HFFc6 (cell line): ENCODE data around the gene PIK3AP1. TPM values are rescaled to one million over a fixed set of nuclear protein-coding genes. Genes with fewer than 3 reads are reported as not detected.
"Not testable (repeated sequence)": the region's sequence is repeated elsewhere in the genome, so short reads cannot be mapped to it uniquely, and the experiment has no call there.

Experiments
- DNase-seq: peaks from one replicate; pipeline ENCODE4 v3.0.0-alpha.2; 2018
- H3K27ac Mint-ChIP-seq: 2 replicates; pipeline ENCODE4 v1.8.0; 2020; ENCODE audit warnings: mild to moderate bottlenecking, mixed read lengths
- H3K27me3 Mint-ChIP-seq: 2 replicates; pipeline ENCODE4 v1.8.0; 2021; ENCODE audit warnings: mild to moderate bottlenecking, moderate library complexity, mixed read lengths; ENCODE audit not compliant: insufficient read depth
- H3K36me3 Mint-ChIP-seq: 2 replicates; pipeline ENCODE4 v1.8.0; 2021; ENCODE audit warnings: low read depth, mixed read lengths
- H3K4me1 Mint-ChIP-seq: 2 replicates; pipeline ENCODE4 v1.8.0; 2020; ENCODE audit warnings: low read depth, mixed read lengths
- H3K4me3 Mint-ChIP-seq: 2 replicates; pipeline ENCODE4 v1.8.0; 2020; ENCODE audit warnings: mild to moderate bottlenecking, moderate library complexity, mixed read lengths
- H3K9me3 Mint-ChIP-seq: 2 replicates; pipeline ENCODE4 v1.8.0; 2020; ENCODE audit warnings: mild to moderate bottlenecking, mixed read lengths
- total RNA-seq, 6 experiments: library from RNA; stranded (reverse); fragmentation: NEBNext Ultra II Directional; extraction: Animal tissue kit (Norgen Biotek cat#: 25700); gene quantifications; 2 replicates in 1 of 6; 3 replicates in 5 of 6; pipeline ENCODE4 v1.2.3, GENCODE V29; 2021
- TF ChIP-seq, protein P1 (sequence below): fragments of 200-600 bp; sonication (generic); IDR thresholded peaks from 2 replicates; pipeline ENCODE4 v1.5.0; 2021; ENCODE audit warnings: antibody characterized with exemption, mild to moderate bottlenecking

The PIK3AP1 gene
- total RNA-seq, 6 experiments from 2014 or later = 0.05 TPM; not detected in 3

DNA sequence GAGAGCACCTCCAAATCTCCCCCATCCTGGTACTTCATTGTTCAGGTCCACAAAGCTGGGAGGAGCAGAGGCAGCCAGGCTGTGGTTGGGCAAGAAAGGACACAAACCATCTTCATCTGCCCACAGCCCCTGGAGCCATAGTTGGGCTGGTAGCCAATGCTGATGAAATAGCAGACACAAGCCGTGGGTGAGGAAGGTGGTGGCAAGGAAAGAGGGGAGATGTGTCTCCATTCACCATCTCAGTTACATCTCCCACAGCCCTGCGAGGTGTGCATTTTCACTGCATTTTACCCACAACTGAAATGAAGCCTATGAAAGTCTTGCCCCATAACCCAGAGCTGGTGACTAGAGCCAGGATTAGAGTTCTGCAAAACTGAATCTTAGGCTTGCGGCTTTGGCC lies 35.0 kb downstream of the PIK3AP1 start:
- H3K36me3 Mint-ChIP-seq = peaks cover 9% of the 10 kb centered on the region; the same call in 1 of the 2 replicates
- no peaks in the 10 kb centered on the region; the same call in 1 of the 2 replicates for H3K9me3 Mint-ChIP-seq
- TF ChIP-seq, protein P1, sequence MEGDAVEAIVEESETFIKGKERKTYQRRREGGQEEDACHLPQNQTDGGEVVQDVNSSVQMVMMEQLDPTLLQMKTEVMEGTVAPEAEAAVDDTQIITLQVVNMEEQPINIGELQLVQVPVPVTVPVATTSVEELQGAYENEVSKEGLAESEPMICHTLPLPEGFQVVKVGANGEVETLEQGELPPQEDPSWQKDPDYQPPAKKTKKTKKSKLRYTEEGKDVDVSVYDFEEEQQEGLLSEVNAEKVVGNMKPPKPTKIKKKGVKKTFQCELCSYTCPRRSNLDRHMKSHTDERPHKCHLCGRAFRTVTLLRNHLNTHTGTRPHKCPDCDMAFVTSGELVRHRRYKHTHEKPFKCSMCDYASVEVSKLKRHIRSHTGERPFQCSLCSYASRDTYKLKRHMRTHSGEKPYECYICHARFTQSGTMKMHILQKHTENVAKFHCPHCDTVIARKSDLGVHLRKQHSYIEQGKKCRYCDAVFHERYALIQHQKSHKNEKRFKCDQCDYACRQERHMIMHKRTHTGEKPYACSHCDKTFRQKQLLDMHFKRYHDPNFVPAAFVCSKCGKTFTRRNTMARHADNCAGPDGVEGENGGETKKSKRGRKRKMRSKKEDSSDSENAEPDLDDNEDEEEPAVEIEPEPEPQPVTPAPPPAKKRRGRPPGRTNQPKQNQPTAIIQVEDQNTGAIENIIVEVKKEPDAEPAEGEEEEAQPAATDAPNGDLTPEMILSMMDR = no peak
- H3K27ac Mint-ChIP-seq = no peak overlapping the region
- no peak for DNase-seq
- H3K27me3 Mint-ChIP-seq = peaks cover 11% of the 10 kb centered on the region
- H3K4me1 Mint-ChIP-seq = peaks cover 28% of the 10 kb centered on the region
- H3K4me3 Mint-ChIP-seq = no peak overlapping the region

DNA sequence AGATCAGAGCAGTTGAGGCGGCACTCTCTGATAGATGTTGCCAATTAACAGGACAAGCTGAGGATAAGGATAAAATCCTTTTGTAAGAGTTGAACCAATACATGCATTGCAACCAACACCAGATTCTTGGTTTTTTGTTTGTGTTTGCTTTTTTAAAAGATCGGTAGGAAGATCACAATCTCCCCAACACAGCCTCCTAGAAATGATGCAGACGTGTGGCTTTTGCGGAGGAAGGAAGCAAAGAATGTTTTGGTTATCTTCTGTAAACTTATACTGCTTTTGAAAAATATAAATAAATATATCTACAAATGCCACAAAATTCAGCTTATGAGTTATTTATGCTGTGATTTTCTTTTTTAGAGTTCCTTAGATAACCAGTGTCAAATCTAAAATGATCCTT lies 35.5 kb downstream of the PIK3AP1 start:
- H3K4me1 Mint-ChIP-seq = peaks cover 28% of the 10 kb centered on the region
- TF ChIP-seq, protein P1 = no peak
- DNase-seq = no peak

DNA sequence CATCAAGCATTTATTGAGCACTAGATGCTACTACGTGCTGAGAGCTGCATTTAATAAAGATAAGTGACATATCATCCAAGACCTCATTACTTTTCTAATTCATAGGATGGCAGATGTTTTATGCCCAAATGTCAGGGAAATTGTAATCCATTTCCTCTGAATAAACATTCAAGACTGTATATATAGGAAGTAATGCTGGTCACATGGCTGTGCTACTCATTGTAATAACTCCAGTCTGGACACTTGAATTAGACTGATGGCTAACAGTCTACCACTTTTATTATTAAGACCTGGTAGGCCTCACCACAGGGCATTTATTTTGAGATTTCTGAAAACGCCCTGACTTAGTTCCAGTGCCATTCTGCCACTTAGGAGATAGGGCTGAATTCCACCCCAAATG lies 36.6 kb downstream of the PIK3AP1 start:
- TF ChIP-seq, protein P1 = no peak
- DNase-seq = no peak
- peaks cover 10% of the 10 kb centered on the region; the same call in 1 of the 2 replicates for H3K36me3 Mint-ChIP-seq
- H3K4me3 Mint-ChIP-seq = peak overlapping the region; percentile 11; the same call in 1 of the 2 replicates
- H3K27me3 Mint-ChIP-seq = peaks cover 17% of the 10 kb centered on the region
- H3K4me1 Mint-ChIP-seq = peaks cover 28% of the 10 kb centered on the region
- H3K27ac Mint-ChIP-seq = peak overlapping the region; percentile 47; the same call in 1 of the 2 replicates
- no peaks in the 10 kb centered on the region; the same call in 1 of the 2 replicates for H3K9me3 Mint-ChIP-seq

More for the DNA sequence above, 35.5 kb downstream of the PIK3AP1 start:
- H3K27ac Mint-ChIP-seq = no peak overlapping the region
- peaks cover 10% of the 10 kb centered on the region; the same call in 1 of the 2 replicates for H3K36me3 Mint-ChIP-seq
- no peaks in the 10 kb centered on the region; the same call in 1 of the 2 replicates for H3K9me3 Mint-ChIP-seq
- H3K27me3 Mint-ChIP-seq = peaks cover 11% of the 10 kb centered on the region
- no peak overlapping the region for H3K4me3 Mint-ChIP-seq

DNA sequence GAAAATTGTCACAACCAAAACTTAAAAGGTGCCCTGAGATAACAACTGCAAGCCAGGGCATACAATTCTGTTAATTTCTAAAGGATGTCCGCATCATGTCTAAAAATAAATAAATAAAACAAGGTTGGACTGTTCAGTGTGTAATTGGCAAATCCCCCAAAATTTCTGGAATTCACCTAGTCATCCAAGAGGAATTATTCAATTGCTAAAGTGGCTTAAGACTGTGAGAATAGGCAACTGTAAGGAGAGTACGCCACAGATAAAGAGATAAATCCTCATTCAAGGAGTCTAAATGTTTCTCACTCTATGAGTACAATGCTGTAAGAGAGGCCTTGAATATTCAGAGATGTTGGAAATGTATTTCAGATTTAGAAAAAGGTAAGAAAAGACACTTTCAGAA lies 37.2 kb downstream of the PIK3AP1 start:
- TF ChIP-seq, protein P1 = no peak
- peaks cover 28% of the 10 kb centered on the region for H3K4me1 Mint-ChIP-seq
- peaks cover 17% of the 10 kb centered on the region for H3K27me3 Mint-ChIP-seq
- peak overlapping the region; percentile 47 for H3K27ac Mint-ChIP-seq
- peak overlapping the region; percentile 11 for H3K4me3 Mint-ChIP-seq
- no peaks in the 10 kb centered on the region; the same call in 1 of the 2 replicates for H3K9me3 Mint-ChIP-seq
- H3K36me3 Mint-ChIP-seq = peaks cover 10% of the 10 kb centered on the region; the same call in 1 of the 2 replicates
- peak; percentile 85 for DNase-seq

DNA sequence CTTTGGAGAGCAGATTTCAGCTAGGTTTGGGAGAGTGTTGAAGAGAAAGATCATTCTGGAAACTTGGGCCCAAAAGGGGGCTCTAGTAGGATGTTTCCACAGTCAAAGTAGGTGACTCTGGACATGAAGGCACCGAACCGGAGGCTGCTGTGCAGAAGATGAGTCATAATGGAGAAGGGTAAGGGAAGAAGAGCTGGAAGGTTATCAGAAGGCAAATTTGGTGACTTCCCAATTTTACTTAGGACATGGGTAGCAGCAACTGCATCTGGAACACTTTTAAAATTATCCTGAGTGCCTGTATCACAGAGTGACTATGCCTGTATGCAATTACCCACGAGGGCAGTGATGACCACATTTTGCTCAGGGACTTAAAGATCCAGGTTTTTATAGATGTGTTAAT lies 38.8 kb downstream of the PIK3AP1 start:
- Mint-ChIP-seq H3K27ac (no peak overlapping the region), H3K27me3 (peaks cover 21% of the 10 kb centered on the region), H3K4me1 (peaks cover 28% of the 10 kb centered on the region), H3K9me3 (no peaks in the 10 kb centered on the region; the same call in 1 of the 2 replicates), H3K4me3 (no peak overlapping the region), H3K36me3 (peaks cover 10% of the 10 kb centered on the region; the same call in 1 of the 2 replicates)
- TF ChIP-seq, protein P1 = no peak
- no peak for DNase-seq

DNA sequence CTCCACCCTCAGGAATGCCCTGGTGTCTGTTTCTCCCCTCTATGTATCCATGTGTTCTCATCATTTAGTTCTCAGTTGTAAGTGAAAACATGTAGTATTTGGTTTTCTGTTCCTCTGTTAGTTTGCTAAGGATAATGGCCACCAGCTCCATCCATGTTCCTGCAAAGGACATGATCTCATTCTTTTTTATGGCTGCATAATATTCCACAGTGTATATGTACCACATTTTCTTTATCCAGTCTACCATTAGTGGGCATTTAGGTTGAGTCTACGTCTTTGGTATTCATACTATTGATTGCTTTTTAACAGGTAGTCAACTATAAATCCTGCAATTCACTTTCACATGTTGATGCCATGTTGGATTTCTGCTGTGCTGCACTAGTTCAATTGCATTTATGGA lies 39.9 kb downstream of the PIK3AP1 start:
- Mint-ChIP-seq H3K27me3 (peaks cover 21% of the 10 kb centered on the region), H3K4me1 (peaks cover 28% of the 10 kb centered on the region)
- not testable (repeated sequence) for H3K9me3 Mint-ChIP-seq, H3K36me3 Mint-ChIP-seq, H3K4me3 Mint-ChIP-seq, H3K27ac Mint-ChIP-seq, DNase-seq
